HG02981 (cell line): ENCODE data around the gene DDX24.

Source experiments
- ATAC-seq: cut with Tn5 transposase; IDR thresholded peaks from one replicate; pipeline ENCODE4 v1.9.1; 2021; ENCODE audit warnings: mild to moderate bottlenecking, moderate library complexity; ENCODE audit not compliant: unreplicated experiment

The DDX24 gene

GRCh38 chr14:94114589-94115057 lies 33.6 kb upstream of the DDX24 start:
- ATAC-seq, result no peak

- ATAC-seq, result no peak
These were observed 33.0 kb upstream of the DDX24 start for GRCh38 chr14:94113908-94114588.

DNA sequence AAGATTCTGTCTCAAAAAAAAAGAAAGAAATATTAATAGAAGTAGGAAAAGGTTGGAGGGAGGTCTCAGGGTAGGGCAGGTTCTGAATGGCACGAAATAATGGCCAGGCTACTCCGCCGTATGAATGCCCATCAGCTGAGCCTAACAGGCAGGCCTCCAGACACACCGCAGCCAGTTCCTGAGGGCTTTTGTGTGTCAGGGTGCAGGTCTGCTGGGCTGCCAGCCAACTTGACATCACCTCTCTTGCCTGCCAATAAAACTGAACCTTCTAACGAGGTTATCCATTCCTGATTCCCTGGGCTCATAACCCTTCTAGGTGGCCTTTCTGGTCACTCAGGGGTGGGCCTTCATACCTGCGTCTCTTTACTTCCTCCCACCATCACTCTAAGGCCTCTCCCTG lies 32.5 kb upstream of the DDX24 start:
- no peak for ATAC-seq

DNA sequence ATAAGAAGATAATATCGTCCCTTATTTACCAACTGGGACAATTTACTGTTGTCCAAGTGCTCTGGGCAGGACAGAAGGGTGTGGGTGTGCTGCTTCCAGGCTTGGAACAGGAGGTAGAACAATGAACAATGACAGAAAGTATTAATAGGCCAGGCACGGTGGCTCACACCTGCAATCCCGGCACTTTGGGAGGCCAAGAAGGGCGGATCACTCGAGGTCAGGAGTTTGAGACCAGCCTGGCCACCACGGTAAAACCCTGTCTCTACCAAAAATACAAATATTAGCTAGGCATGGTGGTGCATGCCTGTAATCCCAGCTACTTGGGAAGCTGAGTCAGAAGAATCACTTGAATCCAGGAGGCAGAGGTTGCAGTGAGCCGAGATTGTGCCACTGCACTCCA lies 32.1 kb upstream of the DDX24 start:
- no peak for ATAC-seq

GRCh38 chr14:94112513-94113063 lies 31.6 kb upstream of the DDX24 start:
- ATAC-seq, result no peak

- no peak for ATAC-seq
These were observed 30.5 kb upstream of the DDX24 start for GRCh38 chr14:94111276-94112095.

- no peak for ATAC-seq
These were observed 29.7 kb upstream of the DDX24 start, which contains the start of gene IFI27 for GRCh38 chr14:94110552-94111181. Gene IFI27 (plus strand): TSS chr14:94110736.

DNA sequence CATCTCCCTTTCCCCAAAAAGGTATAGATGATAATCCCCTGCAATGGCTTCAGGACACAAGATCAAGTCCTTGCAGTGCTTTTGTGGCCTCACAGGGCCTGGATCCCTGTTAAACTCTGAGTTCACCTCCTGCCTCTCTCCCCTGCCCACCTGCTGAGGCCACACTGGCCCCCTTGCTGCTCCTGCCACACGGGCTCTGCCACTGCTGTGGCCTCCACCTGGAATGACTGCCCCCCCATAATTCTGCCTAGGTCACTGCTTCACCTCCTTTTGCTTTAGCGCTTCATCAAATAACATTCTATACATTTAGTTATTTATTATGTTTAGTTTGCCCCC lies 28.9 kb upstream of the DDX24 start:
- ATAC-seq, result no peak

DNA sequence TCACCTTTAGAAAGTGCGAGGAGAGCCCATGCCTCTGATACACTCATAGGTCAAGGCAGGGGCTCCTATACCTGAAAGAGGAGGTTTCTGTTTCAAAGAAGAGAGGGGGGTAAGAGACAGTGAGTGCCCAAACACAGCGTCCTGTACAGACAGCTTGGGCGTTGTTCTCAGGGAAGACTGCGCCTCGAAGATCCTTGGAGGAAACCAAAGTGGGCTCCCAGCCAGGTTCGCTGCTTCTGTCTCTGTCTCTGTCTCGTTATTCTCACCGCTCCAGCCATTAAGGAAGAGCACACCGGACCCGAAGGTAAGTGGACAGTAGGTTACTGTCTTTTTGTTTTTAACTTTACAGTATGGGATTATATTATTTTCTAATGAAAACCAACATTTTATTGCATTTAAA lies 23.7 kb upstream of the DDX24 start:
- ATAC-seq, result no peak

DNA sequence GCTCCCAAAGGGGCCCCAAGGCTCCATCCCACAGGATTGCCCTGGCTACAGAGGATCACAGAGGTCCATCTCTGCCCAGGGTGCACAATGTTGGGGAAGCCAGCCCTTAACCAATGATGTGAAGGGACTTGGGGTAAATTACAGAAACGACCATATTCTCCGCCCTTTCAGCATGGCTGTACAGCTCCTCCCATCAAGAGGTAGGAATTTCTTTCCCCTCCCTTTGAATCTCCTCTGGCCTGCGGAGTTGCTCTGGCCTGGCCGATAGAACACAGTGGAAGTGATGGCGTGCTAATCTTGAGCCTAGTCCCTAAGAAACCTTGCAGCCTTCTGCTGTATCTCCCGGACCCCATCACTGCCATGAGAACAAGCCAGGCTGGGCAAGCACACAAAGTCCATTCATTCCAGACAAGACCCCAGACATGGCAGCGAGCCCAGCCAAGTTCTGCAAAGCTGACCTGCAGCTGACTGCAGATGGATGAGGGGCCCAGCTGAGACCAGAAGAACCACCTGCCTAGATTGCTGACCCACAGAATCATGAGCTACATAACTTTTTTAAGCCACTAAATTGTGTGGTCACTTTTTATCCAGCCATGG lies 22.6 kb upstream of the DDX24 start:
- ATAC-seq, result no peak

DNA sequence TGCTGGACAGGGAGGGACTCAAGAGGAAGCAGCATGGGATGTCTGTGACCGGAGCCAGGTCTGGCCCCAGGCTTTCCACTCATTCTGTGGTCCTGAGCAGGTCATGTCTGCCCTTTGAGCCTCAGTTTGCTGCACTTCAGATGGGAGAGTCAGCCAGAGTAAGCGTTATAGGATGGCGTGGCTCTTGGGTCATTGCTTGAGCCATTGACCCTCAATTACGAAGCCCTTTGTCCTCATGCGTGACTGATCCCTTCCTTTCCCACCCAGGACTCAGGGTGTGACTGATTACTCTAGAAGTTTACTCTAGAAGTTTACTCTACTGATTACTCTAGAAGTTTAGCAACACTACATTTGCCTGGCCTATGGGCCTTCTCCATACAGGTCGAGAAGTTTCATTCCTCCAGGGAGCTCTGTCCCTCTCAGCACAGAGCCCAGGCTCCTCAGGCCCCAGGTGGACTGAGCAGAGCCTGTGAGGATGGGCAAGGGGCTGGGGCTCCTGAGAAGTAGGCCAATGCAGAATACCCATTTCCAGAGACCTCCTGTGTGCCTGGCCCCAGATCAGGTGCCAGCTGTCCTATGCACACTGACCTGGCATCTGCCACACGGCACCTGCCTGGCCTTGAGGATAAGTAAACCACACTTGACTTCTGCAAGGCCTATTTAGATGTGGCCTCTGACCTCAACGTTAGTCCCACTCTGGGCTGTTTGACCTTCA lies 21.9 kb upstream of the DDX24 start:
- ATAC-seq, result no peak

DNA sequence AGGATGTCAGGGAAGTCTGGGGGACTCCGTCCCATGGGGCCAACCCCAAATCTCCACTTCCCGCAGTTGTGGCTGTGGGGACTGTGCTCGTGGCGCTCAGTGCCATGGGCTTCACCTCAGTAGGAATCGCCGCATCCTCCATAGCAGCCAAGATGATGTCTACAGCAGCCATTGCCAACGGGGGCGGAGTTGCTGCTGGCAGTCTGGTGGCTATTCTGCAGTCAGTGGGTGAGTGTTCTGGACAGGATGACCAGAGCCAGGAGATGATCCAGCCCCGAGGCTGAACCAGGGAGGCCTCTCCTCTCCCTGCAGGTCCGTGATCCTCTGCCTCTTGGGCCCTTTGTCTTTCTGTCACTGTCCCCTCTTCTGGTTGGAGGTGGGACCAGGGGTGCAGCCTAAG lies 20.7 kb upstream of the DDX24 start:
- ATAC-seq, result no peak

DNA sequence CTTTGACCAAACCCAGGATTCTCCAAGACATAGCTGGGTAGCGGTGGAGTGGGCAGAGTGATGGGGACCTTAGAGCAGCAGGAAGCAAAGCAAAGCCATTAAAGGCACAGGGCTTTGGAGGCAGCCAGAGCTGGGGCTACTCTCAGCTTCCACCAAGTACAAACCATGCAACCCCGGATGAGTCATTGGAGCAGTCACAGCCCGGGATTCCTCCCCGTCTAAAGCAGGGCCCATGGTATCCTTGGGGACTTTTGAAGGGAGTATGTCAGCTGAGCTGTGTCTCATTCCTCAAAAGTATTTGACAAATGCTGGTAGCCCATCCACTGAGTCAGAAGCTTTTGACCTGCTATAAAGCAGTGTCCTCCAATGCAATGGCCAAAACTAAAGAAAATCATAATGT lies 19.8 kb upstream of the DDX24 start:
- ATAC-seq, result no peak

- no peak for ATAC-seq
These were observed 18.0 kb upstream of the DDX24 start for GRCh38 chr14:94099006-94099405.

DNA sequence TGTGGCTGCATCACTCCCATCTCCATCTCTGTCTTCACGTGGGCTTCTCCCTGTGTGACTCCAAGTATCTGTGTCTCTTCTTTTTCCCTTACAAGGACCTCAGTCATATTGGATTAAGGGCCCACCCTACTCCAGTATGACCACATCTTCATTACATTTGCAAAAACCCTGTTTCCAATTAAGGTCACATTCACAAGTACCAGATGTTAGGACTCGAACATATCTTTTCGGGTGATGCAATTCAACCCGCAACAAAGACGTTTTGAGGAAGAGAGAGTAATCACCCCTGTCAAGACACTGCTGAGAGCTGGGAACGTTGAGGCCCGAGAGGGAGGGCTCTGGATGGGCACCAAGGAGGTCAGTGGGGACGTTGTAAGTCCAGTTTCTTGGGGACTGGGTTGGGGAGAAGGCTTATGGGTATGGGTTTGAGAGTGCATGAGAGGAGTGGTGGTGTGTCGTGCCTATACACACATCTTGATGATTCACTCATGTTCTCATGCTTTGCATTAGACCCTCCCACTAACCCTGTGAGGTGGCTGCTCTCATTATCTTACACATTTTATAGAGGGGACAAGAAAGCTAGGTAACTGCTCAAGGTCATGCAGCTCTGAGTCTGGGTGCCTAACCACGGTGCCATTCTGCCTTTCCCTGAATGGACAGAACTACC lies 17.5 kb upstream of the DDX24 start:
- ATAC-seq, result no peak

DNA sequence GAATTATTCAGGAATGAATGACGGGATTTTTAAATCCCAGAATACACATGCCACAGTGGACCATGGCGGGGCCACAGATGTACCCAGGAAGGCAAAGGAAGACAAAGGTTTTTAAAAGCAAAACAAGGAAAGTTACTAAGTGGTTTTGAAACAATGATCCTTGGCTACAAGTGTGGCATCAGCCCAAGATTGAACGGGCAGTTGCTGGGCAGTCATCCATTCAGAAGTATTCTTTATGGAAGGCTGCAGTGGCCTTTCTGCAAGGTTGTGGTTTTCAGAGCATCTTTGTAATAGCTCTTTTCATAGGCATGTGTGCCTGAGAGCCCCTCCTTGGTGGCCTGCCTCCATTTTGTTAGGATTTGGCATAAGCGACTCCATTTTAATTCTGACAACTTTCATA lies 16.1 kb upstream of the DDX24 start:
- no peak for ATAC-seq

DNA sequence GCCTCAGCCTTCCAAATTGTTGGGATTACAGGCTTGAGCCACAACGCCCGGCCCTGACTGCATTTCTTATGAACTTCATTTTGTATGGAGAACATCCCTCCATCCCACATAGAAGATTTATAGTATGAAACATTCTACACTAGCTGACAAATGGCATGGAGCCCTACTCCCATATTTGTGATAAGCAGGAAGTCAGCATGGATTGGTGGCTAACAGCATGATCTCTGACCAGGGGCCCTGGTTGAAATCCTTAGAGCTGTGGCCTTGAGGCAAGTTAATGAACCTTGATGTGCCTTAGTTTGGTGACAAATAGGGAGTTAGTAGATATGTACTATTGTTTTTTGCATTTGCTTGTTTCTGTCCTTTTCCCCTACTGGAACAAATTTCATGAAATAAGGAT lies 12.4 kb upstream of the DDX24 start:
- no peak for ATAC-seq

DNA sequence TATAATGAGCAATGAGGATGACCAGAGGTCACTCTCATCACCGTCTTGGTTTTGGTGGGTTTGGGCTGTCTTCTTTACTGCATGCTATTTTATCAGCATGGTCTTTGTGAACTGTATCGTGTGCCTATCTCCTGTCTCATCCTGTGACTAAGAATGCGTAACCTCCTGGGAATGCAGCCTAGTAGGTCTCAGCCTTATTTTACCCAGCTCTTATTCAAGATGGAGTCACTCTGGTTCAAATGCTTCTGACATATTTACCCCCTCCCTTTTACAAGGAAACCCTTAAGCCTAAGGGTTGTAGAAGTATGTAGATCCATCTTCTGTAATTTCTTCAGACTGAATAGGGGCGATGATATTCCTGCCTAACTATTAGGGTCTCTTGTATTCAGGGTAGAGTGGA lies 8.5 kb upstream of the DDX24 start:
- no peak for ATAC-seq

GRCh38 chr14:94088516-94088915 lies 7.5 kb upstream of the DDX24 start:
- no peak for ATAC-seq

DNA sequence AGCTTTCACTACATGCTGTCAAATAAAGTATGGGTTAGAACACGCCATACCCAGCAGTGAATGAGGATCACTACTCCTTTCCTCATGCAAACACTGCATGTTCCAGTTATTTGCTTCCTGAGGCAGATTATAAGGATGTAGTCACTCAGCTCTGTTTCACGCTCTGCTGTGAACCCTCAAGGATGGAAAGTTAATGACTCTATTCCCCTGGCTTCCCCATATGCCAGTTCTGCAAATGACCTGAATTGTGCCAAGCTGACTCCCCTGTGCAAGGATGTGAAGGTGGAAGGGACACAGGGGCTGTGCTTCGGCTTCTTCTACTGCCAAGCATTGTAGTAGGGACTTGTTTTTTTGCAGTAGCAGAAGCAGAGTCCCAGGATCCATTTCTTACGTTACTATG lies 6.9 kb upstream of the DDX24 start:
- no peak for ATAC-seq
